ENCODE measurements around the gene PDZD8.

DNA sequence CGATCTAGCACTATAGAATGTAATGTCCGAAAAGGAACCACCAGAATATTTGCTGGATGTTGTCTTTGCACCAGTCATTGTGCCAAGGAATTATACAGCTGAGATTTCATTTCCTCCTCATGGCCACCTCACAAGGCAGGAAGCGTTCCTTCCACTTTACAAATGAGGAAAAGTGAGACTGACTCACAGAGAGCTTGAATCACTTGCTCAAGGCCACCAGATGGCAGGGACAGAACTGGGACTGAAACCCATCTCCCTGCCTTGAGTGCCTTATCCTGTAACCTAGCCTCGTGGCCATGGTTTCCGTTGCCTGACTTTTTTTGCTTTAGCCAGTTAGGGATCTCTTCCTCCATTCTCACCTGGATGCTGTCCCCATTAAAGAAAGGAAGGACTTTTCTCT lies 44.7 kb upstream of the PDZD8 start:
- TF ChIP-seq, protein P1, sequence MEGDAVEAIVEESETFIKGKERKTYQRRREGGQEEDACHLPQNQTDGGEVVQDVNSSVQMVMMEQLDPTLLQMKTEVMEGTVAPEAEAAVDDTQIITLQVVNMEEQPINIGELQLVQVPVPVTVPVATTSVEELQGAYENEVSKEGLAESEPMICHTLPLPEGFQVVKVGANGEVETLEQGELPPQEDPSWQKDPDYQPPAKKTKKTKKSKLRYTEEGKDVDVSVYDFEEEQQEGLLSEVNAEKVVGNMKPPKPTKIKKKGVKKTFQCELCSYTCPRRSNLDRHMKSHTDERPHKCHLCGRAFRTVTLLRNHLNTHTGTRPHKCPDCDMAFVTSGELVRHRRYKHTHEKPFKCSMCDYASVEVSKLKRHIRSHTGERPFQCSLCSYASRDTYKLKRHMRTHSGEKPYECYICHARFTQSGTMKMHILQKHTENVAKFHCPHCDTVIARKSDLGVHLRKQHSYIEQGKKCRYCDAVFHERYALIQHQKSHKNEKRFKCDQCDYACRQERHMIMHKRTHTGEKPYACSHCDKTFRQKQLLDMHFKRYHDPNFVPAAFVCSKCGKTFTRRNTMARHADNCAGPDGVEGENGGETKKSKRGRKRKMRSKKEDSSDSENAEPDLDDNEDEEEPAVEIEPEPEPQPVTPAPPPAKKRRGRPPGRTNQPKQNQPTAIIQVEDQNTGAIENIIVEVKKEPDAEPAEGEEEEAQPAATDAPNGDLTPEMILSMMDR (IDR thresholded peaks at IDR 0.05) = no peak
- TF ChIP-seq EZH2 (IDR thresholded peaks at IDR 0.05) = no peak
